GM12878 (cell line): ENCODE data around the gene SLC29A2. TPM values are rescaled to one million over a fixed set of nuclear protein-coding genes. Genes with fewer than 3 reads are reported as not detected.

Source experiments
- ATAC-seq: fragments of 200-7000 bp; cut with Tn5 transposase; 3 replicates; pipeline ENCODE4 v1.9.1; 2020; ENCODE audit warnings: mild to moderate bottlenecking, moderate library complexity
- BruUV-seq: library from RNA; stranded (reverse); fragments of 400-500 nt; replicated peaks from 2 replicates; lab custom pipeline; 2021; lab: Mats Ljungman, UMichigan
- CTCF ChIA-PET: fragments of 300-600 bp; sonication (Branson Sonifier 250); formaldehyde crosslinking; extraction: SDS; loops from one replicate; lab custom pipeline; 2021; ENCODE audit warnings: inconsistent platforms; lab: Yijun Ruan, JAX
- POLR2A ChIA-PET: fragments of 350-600 bp; formaldehyde crosslinking; extraction: SDS; loops from one replicate; lab custom pipeline; 2021; ENCODE audit warnings: inconsistent platforms; lab: Charles Lee
- RAD21 ChIA-PET: fragments of 300-600 bp; sonication (Branson Sonifier 250); formaldehyde crosslinking; loops from one replicate; lab custom pipeline; 2023; ENCODE audit warnings: antibody characterized with exemption; ENCODE audit not compliant: unreplicated experiment; lab: Charles Lee
- SMC1A ChIA-PET: fragments of 300-600 bp; sonication (Branson Sonifier 250); formaldehyde crosslinking; loops from one replicate; lab custom pipeline; 2023; ENCODE audit not compliant: unreplicated experiment, uncharacterized antibody; lab: Charles Lee
- DNase-seq: peaks from one replicate; pipeline ENCODE4 v3.0.0-alpha.2; 2011; ENCODE audit warnings: low read depth, low spot score
- FAIRE-seq: peaks from 3 replicates; lab custom pipeline; 2011; peaks lifted over from hg19 to GRCh38; lab: Jason Lieb, UNC
- H2AFZ ChIP-seq: 2 replicates; pipeline ENCODE4 v1.6.0; 2011; ENCODE audit warnings: low read depth, low read length, control low read depth; ENCODE audit not compliant: control insufficient read depth
- H3K27ac ChIP-seq: 2 replicates; pipeline ENCODE4 v1.5.1; 2011; ENCODE audit warnings: control low read depth; ENCODE audit not compliant: control insufficient read depth, insufficient read depth
- H3K27me3 ChIP-seq, 2 experiments: replicated peaks in 1 of 2; 2 replicates each; pipeline versions ENCODE4 v1.6.0 to v1.6.1; 2011; ENCODE audit warnings: low read length in 1 of 2; ENCODE audit not compliant: control insufficient read depth in 2 of 2, insufficient read depth in 2 of 2
- H3K36me3 ChIP-seq, 2 experiments: 2 replicates each; pipeline ENCODE4 v1.5.1; 2011; ENCODE audit warnings: low read length in 1 of 2; ENCODE audit not compliant: control insufficient read depth in 2 of 2, insufficient read depth in 2 of 2
- H3K4me1 ChIP-seq: 2 replicates; pipeline ENCODE4 v1.6.1; 2011; ENCODE audit warnings: mild to moderate bottlenecking, low read length, moderate library complexity, mixed read lengths; ENCODE audit not compliant: control insufficient read depth, insufficient read depth
- H3K4me2 ChIP-seq: 2 replicates; pipeline ENCODE4 v1.6.0; 2011; ENCODE audit warnings: control low read depth; ENCODE audit not compliant: control insufficient read depth, insufficient read depth
- H3K4me3 ChIP-seq: fragments of 200-600 bp; sonication (generic); 2 replicates; pipeline ENCODE4 v1.5.1; 2016
- H3K79me2 ChIP-seq: 2 replicates; pipeline ENCODE4 v1.6.0; 2011; ENCODE audit warnings: low read length; ENCODE audit not compliant: control insufficient read depth, insufficient read depth
- H3K9ac ChIP-seq: 2 replicates; pipeline ENCODE4 v1.8.0; 2011; ENCODE audit warnings: low read length, control low read depth, mixed read lengths; ENCODE audit not compliant: control insufficient read depth, insufficient read depth
- H3K9me3 ChIP-seq: replicated peaks from 3 replicates; pipeline ENCODE4 v1.5.1; 2011; ENCODE audit warnings: mild to moderate bottlenecking, low read length; ENCODE audit not compliant: control insufficient read depth, insufficient read depth
- H4K20me1 ChIP-seq: 2 replicates; pipeline ENCODE4 v1.6.0; 2011; ENCODE audit not compliant: control insufficient read depth, insufficient read depth
- MEF2A ChIP-seq: IDR thresholded peaks from 2 replicates; pipeline ENCODE4 v1.6.1; 2011; ENCODE audit warnings: low read depth, mild to moderate bottlenecking, low read length, moderate library complexity; ENCODE audit not compliant: insufficient read depth
- TCF3 ChIP-seq: IDR thresholded peaks from 2 replicates; pipeline ENCODE4 v1.6.1; 2012; ENCODE audit warnings: low read depth, mild to moderate bottlenecking, low read length, borderline replicate concordance; ENCODE audit not compliant: insufficient read depth
- WGBS: methylation state at CpG from one replicate; pipeline ENCODE4 v1.1.6; 2016; ENCODE audit warnings: low lambda C conversion rate; ENCODE audit not compliant: insufficient replicate concordance, insufficient coverage; ENCODE audit errors: missing lambda C conversion rate; 5-methylcytosine and 5-hydroxymethylcytosine counted together
- in situ Hi-C: fragments of 300-500 bp; cut with MboI; formaldehyde crosslinking; loops from 9 replicates; pipeline ENCODE4 v1.14.3; 2018; ENCODE audit warnings: mixed read lengths
- intact Hi-C: fragments of 100-400 bp; cut with micrococcal nuclease; formaldehyde crosslinking; loops from one replicate; pipeline ENCODE4 v1.14.2; 2022; ENCODE audit not compliant: unreplicated experiment
- polyA plus RNA-seq, 11 experiments: library from polyadenylated mRNA; depleted of rRNA in 4 of 11; unstranded in 6 of 11; stranded (reverse) in 5 of 11; fragments of >200 nt; fragmentation: Nextera tagmentation in 4 of 11; fragmentation: Illumina TruSeq in 1 of 11; extraction: Ambion mirVana in 4 of 11; extraction: Trizol in 1 of 11; gene quantifications; 1 replicate in 1 of 11; 2 replicates in 10 of 11; pipeline versions ENCODE4 v1.2.1 to v1.2.3, GENCODE V29; 2011 to 2016; ENCODE audit warnings: inconsistent platforms in 2 of 11, missing spikeins in 2 of 11, low read depth in 1 of 11
- total RNA-seq, 4 experiments: library from RNA; depleted of rRNA in 3 of 4; stranded (reverse); fragments of >200 nt in 3 of 4; fragmentation: Illumina TruSeq in 1 of 4; extraction: Trizol in 1 of 4; gene quantifications; 2 replicates each; pipeline versions ENCODE4 v1.2.1 to v1.2.3, GENCODE V29; 2013 to 2021
- TF ChIP-seq, protein P1 (sequence below): fragments of 450-650 bp; IDR thresholded peaks from 2 replicates; pipeline ENCODE4 v1.6.1; 2017; ENCODE audit warnings: antibody characterized with exemption, mild to moderate bottlenecking, moderate library complexity
- TF ChIP-seq, protein P2 (sequence below): fragments of 450-650 bp; IDR thresholded peaks from 2 replicates; pipeline ENCODE4 v1.6.1; 2017; ENCODE audit warnings: mild to moderate bottlenecking, low read depth, inconsistent platforms; ENCODE audit not compliant: poor library complexity, severe bottlenecking

SLC29A2 gene
- total and polyA plus RNA-seq, 10 of the 15 experiments (the other 5 are each of a cell fraction or from before 2014, with no cell fraction given), result 0.27 to 7.5 (median 2.2) TPM

DNA sequence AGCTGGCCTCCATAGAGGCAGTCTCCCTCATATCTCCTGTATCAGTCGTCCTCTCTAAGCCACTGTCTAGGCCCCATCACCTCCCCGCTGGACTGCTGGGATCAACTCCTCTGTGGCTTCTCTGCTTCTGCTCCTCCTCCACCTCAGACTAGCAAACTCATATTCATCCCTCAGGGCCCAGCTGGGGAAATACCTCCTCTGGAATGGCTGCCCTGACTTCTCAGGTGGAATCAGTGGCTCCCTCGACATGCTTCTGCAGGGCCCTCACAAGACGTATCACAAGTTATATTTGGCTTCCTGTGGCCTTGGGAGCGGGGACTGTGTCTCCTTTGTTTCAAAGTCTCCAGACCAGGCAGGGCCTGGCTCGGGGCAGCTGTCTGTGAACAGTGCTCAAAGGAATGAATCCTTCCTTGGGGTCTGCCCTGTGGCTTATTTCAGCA is 10.0 kb downstream of the SLC29A2 start:
- DNase-seq, result no peak
- no peaks in the 10 kb centered on the region for H3K9me3 ChIP-seq
- H3K4me1 ChIP-seq, result no peaks in the 10 kb centered on the region
- no peak overlapping the region for H3K4me3 ChIP-seq
- intact Hi-C loops (no loop called here), in situ Hi-C loops (no loop called here)
- H3K27me3 ChIP-seq, result no peaks in the 10 kb centered on the region
- CTCF ChIA-PET, result interaction anchor here (1.0 to 3.0 kb wide), 3 partner anchors 10 to 50 kb away, joined by 3 to 12 read pairs (median 4); partner anchors contain the start of gene SLC29A2
- no TSS peak for BruUV-seq
- no peak overlapping the region for H3K9ac ChIP-seq
- no peak overlapping the region for H2AFZ ChIP-seq
- no peaks in the 10 kb centered on the region for H4K20me1 ChIP-seq
- POLR2A ChIA-PET, result no interaction called here
- whole genome bisulfite sequencing, result 38% methylated on average over 6 of the region's 6 CpGs
- TF ChIP-seq MEF2A (no peak), TCF3 (no peak)
- TF ChIP-seq, protein P1, sequence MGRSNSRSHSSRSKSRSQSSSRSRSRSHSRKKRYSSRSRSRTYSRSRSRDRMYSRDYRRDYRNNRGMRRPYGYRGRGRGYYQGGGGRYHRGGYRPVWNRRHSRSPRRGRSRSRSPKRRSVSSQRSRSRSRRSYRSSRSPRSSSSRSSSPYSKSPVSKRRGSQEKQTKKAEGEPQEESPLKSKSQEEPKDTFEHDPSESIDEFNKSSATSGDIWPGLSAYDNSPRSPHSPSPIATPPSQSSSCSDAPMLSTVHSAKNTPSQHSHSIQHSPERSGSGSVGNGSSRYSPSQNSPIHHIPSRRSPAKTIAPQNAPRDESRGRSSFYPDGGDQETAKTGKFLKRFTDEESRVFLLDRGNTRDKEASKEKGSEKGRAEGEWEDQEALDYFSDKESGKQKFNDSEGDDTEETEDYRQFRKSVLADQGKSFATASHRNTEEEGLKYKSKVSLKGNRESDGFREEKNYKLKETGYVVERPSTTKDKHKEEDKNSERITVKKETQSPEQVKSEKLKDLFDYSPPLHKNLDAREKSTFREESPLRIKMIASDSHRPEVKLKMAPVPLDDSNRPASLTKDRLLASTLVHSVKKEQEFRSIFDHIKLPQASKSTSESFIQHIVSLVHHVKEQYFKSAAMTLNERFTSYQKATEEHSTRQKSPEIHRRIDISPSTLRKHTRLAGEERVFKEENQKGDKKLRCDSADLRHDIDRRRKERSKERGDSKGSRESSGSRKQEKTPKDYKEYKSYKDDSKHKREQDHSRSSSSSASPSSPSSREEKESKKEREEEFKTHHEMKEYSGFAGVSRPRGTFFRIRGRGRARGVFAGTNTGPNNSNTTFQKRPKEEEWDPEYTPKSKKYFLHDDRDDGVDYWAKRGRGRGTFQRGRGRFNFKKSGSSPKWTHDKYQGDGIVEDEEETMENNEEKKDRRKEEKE, result no peak
- TF ChIP-seq, protein P2, sequence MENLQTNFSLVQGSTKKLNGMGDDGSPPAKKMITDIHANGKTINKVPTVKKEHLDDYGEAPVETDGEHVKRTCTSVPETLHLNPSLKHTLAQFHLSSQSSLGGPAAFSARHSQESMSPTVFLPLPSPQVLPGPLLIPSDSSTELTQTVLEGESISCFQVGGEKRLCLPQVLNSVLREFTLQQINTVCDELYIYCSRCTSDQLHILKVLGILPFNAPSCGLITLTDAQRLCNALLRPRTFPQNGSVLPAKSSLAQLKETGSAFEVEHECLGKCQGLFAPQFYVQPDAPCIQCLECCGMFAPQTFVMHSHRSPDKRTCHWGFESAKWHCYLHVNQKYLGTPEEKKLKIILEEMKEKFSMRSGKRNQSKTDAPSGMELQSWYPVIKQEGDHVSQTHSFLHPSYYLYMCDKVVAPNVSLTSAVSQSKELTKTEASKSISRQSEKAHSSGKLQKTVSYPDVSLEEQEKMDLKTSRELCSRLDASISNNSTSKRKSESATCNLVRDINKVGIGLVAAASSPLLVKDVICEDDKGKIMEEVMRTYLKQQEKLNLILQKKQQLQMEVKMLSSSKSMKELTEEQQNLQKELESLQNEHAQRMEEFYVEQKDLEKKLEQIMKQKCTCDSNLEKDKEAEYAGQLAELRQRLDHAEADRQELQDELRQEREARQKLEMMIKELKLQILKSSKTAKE, result no peak
- RAD21 ChIA-PET, result interaction anchor here (0.6 to 1.4 kb wide), 2 partner anchors 50 to 666 kb away, joined by 3 to 4 read pairs; no protein-coding TSS in a partner anchor
- no peaks in the 10 kb centered on the region for H3K79me2 ChIP-seq
- no peak overlapping the region for H3K27ac ChIP-seq
- no peak for ATAC-seq
- H3K4me2 ChIP-seq, result no peak overlapping the region
- 0 out of 4 replicates have a peak, but pooled peaks cover 0 to 2% of the 10 kb centered on the region in 2 experiments for H3K36me3 ChIP-seq
- SMC1A ChIA-PET, result interaction anchor here (1.1 kb wide), 1 partner anchor 25 kb away, joined by 3 read pairs; no protein-coding TSS in a partner anchor
- no peak for FAIRE-seq
